Measurements from ENCODE around the gene STRN4.

Gene STRN4

GRCh38 chr19:46742926-46743480, 3.2 kb downstream of the STRN4 start:
- no peak for DNase-seq

- no peak for DNase-seq
Measured at GRCh38 chr19:46741447-46741846, 4.8 kb downstream of the STRN4 start.

- DNase-seq = no peak
Measured at GRCh38 chr19:46739290-46739771, 6.9 kb downstream of the STRN4 start.

- DNase-seq = no peak
Measured at GRCh38 chr19:46737761-46738171, 8.5 kb downstream of the STRN4 start.

- DNase-seq = no peak
Measured at GRCh38 chr19:46737298-46737654, 9.0 kb downstream of the STRN4 start.

- peak; percentile 92 for DNase-seq
Measured at GRCh38 chr19:46736531-46737297, 9.5 kb downstream of the STRN4 start.

- no peak for DNase-seq
Measured at GRCh38 chr19:46733690-46734292, 12.5 kb downstream of the STRN4 start.

GRCh38 chr19:46732966-46733689, 13.1 kb downstream of the STRN4 start:
- no peak for DNase-seq

- no peak for DNase-seq
Measured at GRCh38 chr19:46732172-46732938, 13.9 kb downstream of the STRN4 start.

- DNase-seq = no peak
Measured at GRCh38 chr19:46731584-46731983, 14.7 kb downstream of the STRN4 start.

- DNase-seq = peak; percentile 54
Measured at GRCh38 chr19:46731007-46731501, 15.2 kb downstream of the STRN4 start.

- DNase-seq = no peak
Measured at GRCh38 chr19:46730595-46730994, 15.7 kb downstream of the STRN4 start.

GRCh38 chr19:46730187-46730586, 16.1 kb downstream of the STRN4 start:
- DNase-seq = no peak

GRCh38 chr19:46729696-46730095, 16.6 kb downstream of the STRN4 start:
- DNase-seq = no peak

- DNase-seq = peak; percentile 62
Measured at GRCh38 chr19:46728693-46729339, 17.4 kb downstream of the STRN4 start.

GRCh38 chr19:46728208-46728607, 18.0 kb downstream of the STRN4 start:
- no peak for DNase-seq

- DNase-seq = no peak
Measured at GRCh38 chr19:46727757-46728156, 18.5 kb downstream of the STRN4 start.

- DNase-seq = no peak
Measured at GRCh38 chr19:46726971-46727501, 19.2 kb downstream of the STRN4 start.

GRCh38 chr19:46726551-46726950, 19.7 kb downstream of the STRN4 start:
- DNase-seq = no peak

- no peak for DNase-seq
Measured at GRCh38 chr19:46725859-46726393, 20.3 kb downstream of the STRN4 start.

GRCh38 chr19:46725036-46725820, 21.0 kb downstream of the STRN4 start:
- DNase-seq = no peak
